ENCODE measurements around the gene CEPT1.

CEPT1 gene

GRCh38 chr1:111147948-111148347, 7.9 kb downstream of the CEPT1 start:
- no peak for DNase-seq (ENCODE audit: low spot score)

GRCh38 chr1:111148376-111148881, 8.4 kb downstream of the CEPT1 start:
- DNase-seq (ENCODE audit: low spot score), result no peak

DNA sequence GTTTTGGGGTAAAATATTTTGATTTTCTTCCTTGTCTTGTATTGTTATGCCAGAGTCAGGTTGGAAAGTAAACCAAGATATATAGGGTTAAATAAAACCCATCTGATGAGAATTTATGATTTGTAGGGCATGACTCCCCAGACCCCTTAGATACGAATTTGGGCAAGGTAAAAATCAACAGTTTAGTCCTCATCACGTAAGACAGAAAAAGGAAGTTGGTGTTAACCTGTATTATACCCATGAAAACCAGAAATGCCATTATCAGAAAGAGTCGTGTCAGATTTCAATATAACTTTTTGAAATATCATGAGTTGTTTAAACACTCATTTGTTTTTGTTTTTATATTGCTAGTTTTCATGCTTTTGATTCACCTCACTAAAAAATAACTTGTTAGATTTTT, 11.8 kb downstream of the CEPT1 start:
- DNase-seq (ENCODE audit: low spot score), result no peak

DNA sequence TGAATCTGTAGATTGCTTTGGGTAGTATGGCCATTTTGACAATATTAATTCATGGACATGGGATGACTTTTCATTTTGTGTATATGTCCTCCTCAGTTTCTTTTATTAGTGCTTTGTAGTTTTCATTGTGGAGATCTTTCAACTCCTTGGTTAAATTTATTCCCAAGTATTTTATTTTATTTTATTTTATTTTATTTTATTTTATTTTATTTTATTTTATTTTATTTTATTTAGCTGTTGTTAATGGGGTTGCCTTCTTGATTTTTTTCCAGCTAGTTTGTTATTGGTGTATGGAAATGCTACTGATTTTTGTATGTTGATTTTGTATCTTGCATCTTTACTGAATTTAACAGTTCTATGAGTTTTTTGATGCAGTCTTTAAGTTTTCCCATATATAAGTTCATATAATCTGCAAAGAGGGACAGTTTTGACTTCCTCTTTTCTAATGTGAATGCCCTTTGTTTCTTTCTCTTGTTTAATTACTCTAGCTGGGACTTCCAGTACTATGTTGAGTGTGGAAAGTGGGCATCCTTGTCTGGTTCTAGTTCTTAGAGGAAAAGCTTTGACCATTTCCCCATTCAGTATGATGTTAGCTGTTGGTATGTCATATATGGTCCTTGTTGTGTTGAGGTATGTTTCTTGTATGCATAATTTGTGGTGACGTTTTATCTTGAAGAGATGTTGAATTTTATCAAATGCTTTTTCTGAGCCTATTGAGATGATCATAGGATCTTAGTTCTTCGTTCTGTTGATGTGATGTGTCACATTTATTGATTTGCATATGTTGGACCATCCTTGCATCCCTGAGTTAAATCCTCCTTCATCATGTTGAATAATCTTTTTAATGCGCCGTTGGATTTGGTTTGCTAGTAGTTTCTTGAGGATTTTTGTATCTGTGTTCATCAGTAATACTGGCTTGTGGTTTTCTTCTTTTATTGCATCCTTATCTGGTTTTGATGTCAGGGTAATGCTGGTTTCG, 14.3 kb downstream of the CEPT1 start:
- DNase-seq (ENCODE audit: low spot score), result no peak

DNA sequence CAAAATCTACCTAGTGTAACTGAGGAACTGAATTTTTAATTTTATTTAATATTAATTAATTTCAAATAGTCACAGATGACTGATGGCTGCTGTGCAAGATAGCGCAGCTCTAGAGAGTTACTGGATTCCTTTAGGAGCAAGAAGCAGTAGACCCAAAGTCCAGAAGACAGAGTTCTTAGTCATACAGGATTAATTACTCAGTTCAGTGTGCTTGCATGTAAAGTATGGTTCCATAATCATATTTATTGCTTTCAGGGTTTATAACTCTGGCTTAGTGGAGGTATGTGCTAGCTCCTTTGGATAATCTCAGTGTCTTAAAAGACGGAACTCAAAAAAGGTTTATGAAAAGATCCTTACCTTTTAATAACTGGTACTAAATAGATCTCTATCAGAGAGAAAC, 17.4 kb downstream of the CEPT1 start:
- DNase-seq (ENCODE audit: low spot score), result no peak

GRCh38 chr1:111161843-111162487, 21.9 kb downstream of the CEPT1 start:
- no peak for DNase-seq (ENCODE audit: low spot score)

DNA sequence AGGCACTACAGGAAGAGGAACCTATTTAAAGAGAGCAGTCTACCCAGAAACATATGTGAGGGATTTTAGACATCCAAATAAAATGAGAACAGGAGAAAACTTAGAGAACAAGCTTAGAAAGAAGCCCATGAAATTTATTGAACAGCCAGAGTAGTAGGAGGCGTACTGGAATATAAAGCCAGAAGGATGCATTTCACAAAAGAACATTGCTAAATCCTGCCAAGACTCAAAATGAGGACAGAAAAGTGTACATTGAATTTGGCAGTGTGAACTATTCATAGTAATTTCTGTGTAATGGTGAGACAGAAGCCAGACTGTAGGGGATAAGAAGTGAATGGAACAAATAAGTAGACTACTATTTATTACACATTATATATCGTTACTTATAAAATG, 22.5 kb downstream of the CEPT1 start:
- no peak for DNase-seq (ENCODE audit: low spot score)

- DNase-seq (ENCODE audit: low spot score), result no peak
These were observed 23.3 kb downstream of the CEPT1 start for GRCh38 chr1:111163363-111163762.

DNA sequence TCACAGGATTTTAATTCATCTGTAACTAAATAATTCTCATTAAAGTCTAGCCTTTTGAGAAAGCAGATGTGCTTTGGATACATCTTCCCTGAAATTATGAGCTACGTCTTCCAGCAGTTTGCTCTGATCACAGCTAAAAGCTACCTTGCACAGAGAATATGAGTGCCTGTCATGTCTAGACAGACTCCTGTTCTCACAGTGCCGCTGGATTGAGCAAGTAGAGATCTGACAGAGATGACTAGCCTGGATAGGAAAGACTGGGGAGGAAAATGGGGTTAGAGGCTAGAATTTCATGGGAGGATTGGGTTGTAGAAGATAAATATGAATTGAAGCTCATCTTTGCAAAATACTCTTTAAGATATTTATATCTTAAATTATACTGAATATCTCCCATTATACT, 24.1 kb downstream of the CEPT1 start:
- no peak for DNase-seq (ENCODE audit: low spot score)

GRCh38 chr1:111172463-111172862, 32.4 kb downstream of the CEPT1 start:
- no peak for DNase-seq (ENCODE audit: low spot score)

GRCh38 chr1:111174070-111174469, 34.0 kb downstream of the CEPT1 start:
- no peak for DNase-seq (ENCODE audit: low spot score)

- no peak for DNase-seq (ENCODE audit: low spot score)
These were observed 35.3 kb downstream of the CEPT1 start for GRCh38 chr1:111175349-111175748.

DNA sequence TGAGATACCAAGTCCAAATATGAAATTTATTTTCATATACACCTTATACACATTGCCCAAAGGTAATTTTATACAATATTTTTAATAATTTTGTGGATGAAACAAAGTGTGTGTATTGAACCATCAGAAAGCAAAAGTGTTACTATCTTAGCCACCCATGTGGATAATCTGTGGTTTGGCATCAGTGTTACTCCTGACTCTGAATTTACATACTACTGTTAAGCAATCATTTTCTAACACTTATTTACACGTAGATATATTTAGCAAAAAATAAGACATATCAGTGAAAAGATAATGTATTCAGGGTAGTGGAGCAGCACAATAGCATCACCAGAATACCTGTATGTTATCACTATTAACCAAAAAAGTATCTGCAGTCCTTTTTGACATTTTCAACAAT, 36.7 kb downstream of the CEPT1 start:
- DNase-seq (ENCODE audit: low spot score), result no peak

DNA sequence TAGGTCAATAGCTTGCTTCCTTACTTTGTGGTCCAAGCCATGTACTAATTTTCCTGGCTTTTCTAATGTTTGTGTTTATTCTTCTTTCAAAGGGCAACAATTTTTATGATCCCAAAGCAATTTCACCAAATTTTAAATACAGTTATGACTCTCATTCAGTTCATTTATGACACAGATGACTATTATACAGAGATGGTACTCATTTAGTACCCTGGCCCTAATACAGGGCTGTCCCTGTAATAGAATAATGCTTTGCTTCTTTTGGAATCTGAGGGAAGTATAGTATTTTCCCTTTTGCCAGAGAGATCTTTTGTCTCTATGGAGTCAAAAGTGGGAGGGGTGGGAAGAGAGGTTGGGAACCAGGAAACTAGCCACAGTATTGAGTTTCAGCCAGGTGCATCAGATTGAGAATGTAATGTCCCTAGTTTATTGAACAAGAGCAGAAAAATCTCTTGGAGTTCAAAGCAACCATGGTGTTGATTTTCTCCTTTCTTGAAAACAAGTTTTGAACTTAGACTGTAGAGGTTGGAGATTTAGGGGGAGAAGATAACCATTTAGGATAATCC, 40.0 kb downstream of the CEPT1 start:
- DNase-seq (ENCODE audit: low spot score), result no peak

DNA sequence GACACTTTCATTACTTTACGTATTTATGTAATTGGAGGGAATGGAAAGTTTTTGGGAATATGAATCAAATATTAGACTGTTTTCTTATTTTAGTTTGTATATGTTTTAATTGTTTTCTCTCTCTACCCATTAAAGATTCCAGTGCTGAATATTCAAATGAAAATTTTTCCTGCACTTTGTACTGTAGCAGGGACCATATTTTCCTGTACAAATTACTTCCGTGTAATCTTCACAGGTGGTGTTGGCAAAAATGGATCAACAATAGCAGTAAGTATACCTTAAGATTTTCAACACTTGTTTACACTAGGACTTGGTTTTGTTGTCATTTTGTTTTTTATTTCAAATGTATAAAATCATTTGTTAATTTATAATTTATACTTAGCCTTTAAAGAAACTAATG, 42.0 kb downstream of the CEPT1 start:
- no peak for DNase-seq (ENCODE audit: low spot score)

DNA sequence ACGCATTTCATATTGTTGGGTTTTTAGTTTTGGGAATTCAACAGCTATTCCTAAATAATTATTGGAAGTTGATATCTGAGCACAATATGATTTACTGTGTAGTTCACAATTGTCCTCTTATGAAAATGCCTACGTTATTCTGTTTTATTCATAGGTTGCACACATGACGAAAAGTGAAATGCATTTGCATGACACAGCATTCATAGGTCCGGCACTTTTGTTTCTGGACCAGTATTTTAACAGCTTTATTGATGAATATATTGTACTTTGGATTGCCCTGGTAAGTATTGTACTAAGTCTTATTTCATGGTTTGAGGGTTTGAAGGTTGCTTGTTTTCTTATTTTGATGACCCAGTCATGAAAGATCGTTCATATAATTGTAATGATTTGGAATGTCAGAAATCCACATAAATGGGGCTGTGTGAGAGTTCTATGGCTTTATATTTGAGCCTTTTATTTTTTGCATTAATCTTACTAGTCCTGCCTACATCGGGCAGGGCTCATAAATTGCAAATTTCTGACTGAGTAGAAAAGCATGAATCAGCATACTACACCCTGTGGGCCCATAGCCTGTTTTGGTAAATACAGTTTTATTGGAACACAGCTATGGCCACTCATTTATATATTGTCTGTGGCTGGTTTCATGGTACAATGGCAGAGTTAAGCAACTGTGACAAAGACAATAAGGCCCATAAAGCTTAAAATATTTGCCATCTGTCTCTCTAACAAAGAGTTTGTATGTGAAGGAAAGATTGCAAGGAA, 43.5 kb downstream of the CEPT1 start:
- no peak for DNase-seq (ENCODE audit: low spot score)

GRCh38 chr1:111184663-111185062, 44.6 kb downstream of the CEPT1 start:
- no peak for DNase-seq (ENCODE audit: low spot score)

GRCh38 chr1:111190931-111191451, 51.0 kb downstream of the CEPT1 start:
- DNase-seq (ENCODE audit: low spot score), result no peak

- DNase-seq (ENCODE audit: low spot score), result no peak
These were observed 51.5 kb downstream of the CEPT1 start for GRCh38 chr1:111191496-111191895.

GRCh38 chr1:111192074-111192473, 52.1 kb downstream of the CEPT1 start:
- DNase-seq (ENCODE audit: low spot score), result no peak

GRCh38 chr1:111192658-111193519, 52.9 kb downstream of the CEPT1 start:
- no peak for DNase-seq (ENCODE audit: low spot score)

Data from COLO829 (cell line).